HuH-7.5 (cell line): Measurements from ENCODE around the gene NHERF1.
A peak's percentile ranks its signal among the peaks of the same experiment; 100 is the strongest.

ENCODE experiments used
- DNase-seq: peaks from one replicate; pipeline ENCODE4 v3.0.0; 2011; ENCODE audit warnings: low spot score

Gene NHERF1

DNA sequence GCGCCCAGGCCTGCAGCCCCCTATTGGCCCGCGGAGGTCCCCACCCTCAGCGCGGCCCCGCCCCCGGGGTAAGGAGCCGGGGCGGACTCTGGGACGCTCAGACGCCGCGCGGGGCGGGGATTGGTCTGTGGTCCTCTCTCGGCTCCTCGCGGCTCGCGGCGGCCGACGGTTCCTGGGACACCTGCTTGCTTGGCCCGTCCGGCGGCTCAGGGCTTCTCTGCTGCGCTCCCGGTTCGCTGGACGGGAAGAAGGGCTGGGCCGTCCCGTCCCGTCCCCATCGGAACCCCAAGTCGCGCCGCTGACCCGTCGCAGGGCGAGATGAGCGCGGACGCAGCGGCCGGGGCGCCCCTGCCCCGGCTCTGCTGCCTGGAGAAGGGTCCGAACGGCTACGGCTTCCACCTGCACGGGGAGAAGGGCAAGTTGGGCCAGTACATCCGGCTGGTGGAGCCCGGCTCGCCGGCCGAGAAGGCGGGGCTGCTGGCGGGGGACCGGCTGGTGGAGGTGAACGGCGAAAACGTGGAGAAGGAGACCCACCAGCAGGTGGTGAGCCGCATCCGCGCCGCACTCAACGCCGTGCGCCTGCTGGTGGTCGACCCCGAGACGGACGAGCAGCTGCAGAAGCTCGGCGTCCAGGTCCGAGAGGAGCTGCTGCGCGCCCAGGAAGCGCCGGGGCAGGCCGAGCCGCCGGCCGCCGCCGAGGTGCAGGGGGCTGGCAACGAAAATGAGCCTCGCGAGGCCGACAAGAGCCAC, at the start of gene NHERF1:
TSS of gene NHERF1 (plus strand) at position 100 of the 750 bp plus-strand sequence. CDS start at position 319, 219 bp downstream.
- no peak for DNase-seq

DNA sequence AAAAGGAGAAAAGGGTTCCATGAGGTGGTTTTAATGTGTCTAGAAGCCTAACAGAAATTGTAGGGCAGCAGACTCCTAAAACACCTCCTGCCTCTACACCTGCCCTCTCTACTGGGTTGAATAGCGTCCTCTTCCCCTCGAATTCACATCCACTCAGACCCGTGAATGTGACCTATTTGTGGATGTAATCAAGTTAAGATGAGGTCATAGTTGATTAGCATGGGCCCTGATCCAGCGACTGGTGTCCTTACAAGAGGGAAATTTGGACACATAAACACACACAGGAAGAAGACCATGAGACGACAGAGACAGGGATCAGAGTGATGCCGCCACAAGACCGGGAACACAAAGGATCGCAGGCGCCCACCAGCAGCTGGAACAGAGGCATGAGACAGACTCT, 49.2 kb upstream of the NHERF1 start:
- no peak for DNase-seq

DNA sequence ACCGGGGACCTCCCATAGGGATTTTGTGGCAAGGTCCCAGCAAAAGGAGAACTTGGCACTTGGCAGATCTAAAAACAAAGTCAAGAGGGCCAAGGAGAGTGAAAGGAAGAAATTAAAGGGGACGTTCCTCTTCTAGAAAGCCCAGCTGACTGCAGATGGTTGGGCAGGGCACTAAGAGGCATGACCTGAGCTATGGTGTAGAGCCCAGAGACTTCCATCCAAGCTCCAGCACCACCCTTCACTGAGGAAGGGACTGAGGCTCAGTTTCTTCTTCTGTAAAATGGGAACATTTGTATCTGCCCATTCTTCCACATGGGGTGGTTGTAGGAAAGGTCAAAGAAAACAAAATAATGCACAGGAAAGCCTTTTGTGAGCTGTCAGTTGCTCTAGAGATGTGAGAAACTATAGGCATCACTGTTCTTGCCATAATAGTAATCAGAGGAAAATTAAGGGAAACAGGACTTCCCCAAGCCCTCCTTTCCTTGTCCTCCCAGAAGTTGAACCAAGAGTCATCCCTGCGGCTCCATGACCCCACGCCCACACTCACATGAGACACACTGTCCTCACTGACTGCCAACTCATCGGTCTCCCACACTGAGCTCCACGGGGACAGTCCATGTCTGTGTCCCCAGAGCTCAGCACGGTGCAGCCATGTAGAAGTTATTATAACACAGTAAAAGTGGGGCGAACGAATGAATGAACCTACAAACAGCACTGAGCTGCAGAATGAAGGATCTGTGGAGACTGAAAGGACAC, 46.1 kb upstream of the NHERF1 start:
- no peak for DNase-seq

DNA sequence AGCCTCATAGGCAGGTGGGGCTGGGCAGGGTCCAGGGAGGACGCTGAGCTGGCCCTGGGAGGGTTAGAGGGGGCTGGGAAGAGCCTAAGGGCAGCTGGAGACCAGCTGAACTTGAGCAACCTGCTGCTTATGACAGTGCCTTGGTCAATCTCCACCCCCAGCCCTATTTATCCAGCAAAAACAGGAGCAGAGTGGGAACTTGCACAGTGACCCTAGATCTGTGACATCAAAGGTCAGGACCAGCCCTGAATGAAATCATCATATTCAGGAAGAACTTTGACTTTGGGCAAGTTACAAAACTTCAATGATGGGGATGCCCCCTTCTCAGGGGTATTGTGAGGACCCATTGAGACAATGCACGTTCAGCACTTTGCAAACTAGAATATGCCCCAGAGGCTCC, 45.1 kb upstream of the NHERF1 start:
- no peak for DNase-seq

DNA sequence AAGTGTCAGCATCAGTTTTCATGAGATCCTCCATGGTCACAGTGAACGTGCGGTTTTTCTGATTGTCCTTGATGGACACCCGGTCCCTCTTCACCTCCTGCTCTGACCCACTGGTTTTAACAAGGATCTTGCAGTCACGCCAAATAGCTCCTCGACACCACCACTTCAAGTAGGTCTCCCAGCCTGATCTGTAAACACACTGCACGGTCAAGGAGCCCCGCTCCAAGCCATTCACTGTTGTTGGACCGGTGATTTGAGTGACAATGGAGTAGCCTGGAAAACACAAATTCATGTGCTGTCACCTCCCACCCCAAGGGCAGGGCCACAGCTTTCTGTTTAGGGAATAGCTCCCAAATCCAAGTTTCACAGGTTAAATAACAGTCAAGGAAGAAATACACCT, 43.9 kb upstream of the NHERF1 start:
- DNase-seq = no peak

DNA sequence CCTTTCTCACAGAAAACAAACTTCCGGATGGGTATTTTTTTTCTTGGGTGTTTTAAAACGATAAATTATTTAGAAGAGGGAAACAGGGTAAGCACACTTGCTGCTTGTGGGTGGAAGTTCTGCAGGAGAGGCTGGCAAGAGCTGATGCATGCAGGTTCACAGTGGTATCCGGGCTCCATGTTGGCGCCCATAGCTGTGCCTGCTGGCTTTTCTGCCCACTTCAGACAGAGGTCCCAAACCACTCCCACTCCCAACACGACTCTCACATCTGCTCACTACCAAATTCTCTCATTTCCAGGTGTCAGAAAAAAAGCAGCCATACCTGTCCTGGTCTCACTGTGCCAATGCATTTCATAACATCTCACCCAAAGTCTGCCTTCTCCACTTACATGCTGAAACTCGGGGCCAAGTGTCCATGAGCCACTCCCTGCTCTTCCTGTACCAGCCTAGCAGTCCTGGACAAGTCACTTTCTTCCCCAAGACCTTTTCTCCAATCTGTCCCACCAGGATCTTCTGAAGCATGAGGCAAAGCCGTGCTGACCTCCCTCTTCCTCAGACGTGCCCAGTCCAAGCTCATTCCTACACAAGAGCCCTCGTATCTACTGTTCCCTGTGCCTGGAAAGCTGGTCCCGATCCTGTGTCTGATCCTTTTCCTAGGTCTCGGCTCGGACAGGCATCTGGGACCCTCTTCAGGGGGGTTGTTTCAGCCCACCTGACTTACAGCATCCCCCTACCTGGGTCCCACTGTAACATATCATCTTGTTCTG, 37.2 kb upstream of the NHERF1 start:
- DNase-seq = no peak

DNA sequence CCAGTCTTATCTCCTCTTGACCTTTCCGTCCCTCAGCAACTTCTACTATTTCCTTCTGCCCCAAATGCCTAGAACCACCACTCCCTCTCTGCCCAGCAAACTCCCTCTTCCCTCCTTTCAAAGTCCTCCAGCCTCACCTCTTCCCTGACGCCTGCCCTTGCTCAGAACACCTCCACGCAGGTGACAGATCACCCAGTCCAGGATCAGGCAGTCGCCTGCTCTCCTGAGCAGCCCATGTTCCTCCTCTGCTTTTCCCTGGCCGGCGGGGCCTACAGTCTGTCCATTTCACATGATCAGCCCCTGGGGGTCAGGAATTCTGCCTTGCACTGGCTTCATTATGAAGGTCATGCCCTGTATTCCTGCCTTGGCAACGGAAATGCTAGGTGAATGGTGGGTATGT, 36.1 kb upstream of the NHERF1 start:
- DNase-seq = no peak

DNA sequence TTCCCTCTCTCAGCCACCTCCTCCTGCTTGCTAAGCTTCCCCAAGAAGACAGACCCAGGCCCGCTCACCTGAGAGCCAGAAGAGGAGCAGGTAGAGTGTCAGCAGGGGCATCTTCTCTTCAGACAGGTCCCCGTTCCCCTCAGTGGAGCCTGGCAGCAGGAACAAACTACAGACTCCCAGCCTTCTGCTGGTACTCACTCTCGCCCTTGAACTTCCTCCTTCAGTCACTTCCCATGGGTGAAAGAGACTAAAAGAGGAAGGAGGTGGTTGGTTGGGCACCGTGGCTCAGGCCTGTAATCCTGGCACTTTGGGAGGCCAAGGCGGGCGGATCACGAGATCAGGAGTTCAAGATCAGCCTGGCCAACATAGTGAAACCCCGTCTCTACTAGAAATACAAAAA, 35.7 kb upstream of the NHERF1 start, which contains the start of gene CD300LF:
TSS of gene CD300LF (minus strand) at position 168 of the 400 bp plus-strand sequence. CDS start at position 111, 57 bp downstream.
- no peak for DNase-seq

DNA sequence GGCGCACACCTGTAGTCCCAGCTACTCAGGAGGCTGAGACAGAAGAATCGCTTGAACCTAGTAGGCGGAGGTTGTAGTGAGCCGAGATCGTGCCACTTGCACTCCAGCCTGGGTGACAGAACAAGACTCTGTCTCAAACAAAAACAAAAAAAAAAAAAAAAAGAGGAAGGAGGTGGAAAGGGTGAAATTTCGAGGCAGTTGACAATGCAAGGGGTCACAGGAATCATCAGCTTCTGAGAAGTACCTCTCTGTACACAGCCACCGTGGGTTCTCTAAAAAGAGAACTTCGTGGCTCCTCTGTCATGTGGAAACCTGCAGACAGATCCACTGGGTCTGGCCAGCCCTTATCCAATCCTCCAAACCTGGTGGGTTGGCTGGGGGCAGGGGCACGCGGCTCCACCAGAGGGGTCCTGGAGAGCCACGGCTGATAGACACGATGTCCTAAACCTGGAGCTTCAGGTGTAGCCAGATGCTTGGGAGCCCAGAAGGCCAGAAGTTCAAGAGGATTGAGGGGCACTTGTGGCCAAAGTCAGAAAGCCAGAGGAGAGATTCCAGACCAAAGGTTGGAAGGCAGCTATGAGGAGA, 35.2 kb upstream of the NHERF1 start:
- no peak for DNase-seq

DNA sequence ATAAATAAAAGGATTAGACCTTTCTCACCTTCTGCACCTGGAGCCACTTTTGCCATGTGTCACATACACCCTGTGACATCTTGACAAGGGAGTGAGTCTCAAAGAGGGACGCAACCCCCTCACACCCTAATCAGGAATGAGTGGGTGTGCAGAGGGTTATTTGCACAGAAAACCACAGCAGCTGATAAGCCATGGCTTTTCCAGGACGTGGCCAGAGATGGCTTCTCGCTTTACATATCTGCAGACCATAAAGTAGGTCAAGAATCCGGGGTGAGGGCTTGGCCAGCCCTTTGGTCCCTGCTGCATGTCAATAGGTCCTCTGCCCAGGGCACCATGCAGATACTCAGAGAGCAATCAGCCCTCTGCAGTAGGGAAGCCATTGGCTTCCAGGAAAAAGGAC, 33.3 kb upstream of the NHERF1 start:
- DNase-seq = peak; percentile 30

DNA sequence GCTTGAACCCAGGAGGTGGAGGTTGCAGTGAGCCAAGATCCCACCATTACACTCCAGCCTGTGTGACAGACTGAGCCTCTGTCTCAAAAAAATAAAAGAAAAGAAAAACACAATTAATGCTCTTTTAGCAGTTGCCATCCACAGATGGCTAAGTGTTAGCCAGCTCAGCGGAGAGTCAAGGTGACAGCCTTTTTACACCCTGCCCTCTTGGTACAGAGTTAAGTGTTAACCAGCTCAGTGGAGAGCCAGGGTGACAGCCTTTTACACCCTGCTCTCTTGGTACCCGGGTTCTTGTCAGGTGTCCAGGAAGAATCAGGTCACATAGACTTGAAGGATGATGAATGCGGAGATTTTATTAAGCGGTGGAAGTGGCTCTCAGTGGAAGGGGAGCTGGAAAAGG, 27.9 kb upstream of the NHERF1 start:
- no peak for DNase-seq

DNA sequence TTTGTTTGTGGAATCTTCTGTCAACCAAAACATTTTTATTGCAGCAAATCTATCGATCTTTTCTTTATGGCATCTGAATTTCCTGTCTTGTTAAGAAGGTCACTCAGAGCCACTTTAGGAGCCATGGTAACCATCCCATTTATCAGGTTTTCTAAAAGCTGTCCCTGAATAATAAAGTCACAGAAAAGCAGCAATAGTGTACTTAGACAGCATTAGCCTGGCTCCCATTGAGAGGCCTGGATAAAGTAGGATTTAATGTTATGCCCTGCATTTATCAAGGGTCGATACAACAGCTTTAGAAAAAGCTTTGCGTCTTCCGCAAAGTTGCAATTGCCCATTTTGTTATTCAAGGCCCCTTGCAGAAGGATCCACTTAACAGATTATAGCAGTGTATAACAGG, 25.6 kb upstream of the NHERF1 start:
- DNase-seq = no peak

DNA sequence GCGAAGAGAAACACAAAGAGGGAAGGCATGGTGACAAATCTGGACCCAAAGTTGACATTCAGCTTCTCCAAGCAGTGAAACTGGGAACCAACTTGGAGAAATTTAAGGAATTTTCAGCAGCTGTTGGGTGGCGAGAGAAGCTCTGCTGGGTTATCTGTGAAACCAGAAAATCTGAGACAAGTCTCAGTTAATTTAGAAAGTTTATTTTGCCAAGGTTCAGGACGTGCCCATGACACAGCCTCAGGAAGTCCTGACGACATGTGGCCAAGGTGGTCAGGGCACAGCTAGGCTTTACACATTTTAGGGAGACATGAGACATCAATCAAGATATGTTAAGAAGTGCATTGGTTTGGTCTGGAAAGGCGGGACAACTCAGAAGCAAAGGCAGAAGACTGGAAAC, 24.5 kb upstream of the NHERF1 start:
- DNase-seq = no peak

DNA sequence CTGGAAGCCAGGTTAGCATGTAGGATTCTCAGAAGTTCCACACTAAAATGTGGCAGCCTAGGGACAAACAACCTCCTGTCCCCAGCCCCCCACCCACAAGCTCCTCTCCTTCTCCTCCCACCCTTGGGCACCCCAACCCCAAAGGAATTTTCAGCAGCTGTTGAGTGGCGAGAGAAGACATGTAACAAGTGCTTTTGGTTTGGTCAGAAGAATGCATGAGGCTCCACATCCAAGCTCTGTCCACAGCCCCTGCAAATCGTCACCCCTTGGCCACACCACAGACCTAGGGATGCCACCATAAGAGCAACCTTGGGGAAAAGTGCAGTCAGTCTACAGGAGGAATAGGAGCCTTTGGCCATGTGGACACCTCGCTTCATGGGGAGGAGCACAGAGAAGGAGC, 23.3 kb upstream of the NHERF1 start:
- no peak for DNase-seq

DNA sequence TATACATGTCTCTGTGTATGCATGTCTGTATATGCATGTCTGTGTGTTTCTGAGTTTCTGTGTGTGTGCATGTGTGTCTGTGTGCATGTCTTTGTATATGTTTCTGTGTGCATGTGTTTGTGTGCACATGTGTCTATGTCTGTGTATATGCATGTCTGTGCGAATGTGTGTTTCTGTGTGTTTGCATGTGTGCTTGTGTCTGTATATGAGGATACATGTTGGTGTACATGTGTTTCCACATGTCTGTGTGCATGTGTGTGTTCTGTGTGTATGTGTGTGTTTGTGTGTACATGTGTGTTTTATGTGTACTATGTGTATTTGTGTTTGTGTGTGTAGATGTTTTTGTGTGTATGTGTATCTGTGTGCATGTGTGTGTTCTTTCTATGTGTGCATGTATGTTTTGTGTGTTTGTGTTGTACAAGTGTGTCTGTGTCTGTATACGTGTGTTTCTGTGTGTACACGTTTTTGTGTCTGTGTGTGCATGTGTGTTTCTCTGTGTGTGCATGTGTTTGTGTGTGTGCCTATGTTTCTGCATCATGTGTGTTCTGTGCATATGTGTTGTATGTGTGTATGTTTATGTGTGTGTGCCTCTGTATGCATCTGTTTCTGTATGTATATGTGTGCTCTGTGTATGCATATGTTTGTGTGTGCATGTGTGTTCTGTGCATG, 20.3 kb upstream of the NHERF1 start:
- no peak for DNase-seq

DNA sequence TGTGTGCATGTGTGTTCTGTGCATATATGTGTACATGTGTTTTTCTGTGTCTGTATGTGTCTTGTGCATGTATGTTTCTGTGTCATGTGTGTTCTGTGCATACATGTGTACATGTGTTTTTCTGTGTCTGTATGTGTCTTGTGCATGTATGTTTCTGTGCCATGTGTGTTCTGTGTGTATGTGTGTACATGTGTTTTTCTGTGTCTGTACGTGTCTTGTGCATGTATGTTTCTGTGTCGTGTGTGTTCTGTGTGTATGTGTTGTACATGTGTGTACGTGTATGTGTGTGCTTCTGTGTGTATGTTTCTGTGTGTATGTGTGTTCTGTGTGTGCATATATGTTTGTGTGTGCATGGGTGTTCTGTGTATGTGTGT, 19.7 kb upstream of the NHERF1 start:
- no peak for DNase-seq

DNA sequence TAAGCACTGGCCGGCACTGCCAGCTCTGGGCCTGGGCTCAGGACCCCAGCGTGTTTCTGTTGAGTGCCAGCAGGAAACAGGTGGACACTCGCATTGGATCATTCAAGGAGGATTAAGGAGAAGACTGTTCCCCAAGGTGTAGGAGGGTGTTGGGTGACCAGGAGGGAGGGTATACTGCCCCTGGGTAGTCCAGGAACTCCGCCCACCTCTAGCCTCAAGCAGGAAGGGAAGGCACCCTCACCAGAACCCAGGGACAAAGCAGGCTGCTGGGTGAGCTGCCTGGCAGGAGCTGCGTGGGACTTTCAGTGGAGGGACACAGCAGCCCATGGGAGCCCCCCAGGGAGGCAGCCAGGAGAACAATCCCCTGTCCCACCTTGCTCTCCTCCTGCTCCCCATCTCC, 19.1 kb upstream of the NHERF1 start:
- DNase-seq = no peak

DNA sequence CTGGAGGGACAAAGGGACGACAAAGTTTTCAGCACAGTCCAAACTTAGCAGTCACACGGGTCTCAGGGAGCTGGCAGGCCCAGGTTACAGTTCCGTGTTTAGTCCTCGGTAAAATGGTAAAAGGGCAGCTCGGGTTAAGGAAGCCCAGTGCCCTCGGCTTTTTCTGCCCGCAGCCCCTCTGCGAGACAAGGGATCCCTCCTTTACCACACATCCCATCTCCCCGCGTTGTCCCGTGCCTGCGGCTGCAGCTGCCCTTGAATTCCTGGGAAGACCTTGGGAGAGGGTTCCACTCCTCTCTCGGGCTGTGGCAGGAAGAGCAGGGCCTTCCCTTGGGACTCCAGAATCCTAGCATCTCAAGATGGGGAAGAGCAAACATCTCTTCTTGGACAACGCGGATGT, 18.6 kb upstream of the NHERF1 start:
- DNase-seq = no peak

DNA sequence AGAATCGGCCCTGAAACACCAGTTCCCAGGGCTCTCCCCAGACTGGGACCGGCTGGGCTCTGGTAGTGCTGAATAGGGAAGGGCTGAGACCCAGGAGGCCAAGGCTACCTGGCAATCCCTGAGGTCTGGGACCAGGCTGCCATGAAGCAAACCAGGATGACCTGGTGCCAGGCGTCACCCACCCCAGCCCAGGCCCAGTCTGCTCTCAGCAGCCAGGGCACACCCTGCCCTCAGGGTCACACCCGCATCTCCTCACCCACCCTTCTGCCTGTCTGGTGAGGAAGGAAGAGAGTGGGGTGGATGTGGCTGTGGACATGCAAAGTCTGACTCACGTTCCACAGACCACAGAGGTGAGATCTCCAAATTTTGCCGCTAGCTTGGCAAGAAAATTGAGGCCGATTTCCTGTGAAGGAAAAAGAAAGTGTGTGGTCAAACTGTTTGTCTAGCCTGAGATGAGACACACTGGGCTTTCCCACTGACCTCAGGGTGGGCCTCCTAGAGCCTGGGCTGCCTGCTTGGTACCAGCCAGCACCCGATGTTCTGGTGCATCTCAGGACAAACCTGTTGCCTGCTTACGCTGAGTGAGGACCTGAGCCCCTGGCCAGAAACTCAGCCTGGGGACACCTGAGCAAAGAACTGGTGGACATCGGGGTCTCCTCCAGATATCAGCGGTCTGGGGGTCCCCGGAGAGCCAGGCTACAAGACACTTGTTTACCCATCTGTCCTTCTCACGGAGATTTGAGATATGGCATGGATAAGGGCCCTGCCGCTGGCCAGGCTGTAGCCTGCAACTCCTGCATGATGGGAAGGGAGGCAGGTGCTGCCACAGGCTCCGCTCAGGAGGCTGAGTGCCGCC, 17.7 kb upstream of the NHERF1 start:
- DNase-seq = no peak

DNA sequence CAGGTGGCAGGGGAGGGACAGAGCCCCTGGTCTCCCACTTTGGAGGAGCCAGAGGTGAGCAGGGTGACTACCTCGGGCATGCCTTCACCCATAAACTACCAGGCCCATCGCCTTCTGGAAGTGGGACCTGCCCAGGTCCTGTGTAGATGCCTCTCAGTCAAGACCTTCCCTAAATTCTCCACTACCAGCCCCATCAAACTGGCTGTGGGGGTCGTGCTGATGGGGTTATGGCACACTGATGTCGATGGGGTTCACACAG, 17.2 kb upstream of the NHERF1 start:
- no peak for DNase-seq
